GM12875 (cell line): ENCODE measurements around the gene ZNF576.

Experiments
- H3K4me3 ChIP-seq: one replicate; pipeline ENCODE4 v1.5.1; 2011; ENCODE audit warnings: low read depth, low read length, control low read depth
- TF ChIP-seq, protein P1 (sequence below): IDR thresholded peaks from 2 replicates; pipeline ENCODE4 v1.5.1; 2011; ENCODE audit warnings: low read depth, mild to moderate bottlenecking, control low read depth, inconsistent platforms, low read length, moderate library complexity, borderline replicate concordance; ENCODE audit not compliant: insufficient read depth

Gene ZNF576

DNA sequence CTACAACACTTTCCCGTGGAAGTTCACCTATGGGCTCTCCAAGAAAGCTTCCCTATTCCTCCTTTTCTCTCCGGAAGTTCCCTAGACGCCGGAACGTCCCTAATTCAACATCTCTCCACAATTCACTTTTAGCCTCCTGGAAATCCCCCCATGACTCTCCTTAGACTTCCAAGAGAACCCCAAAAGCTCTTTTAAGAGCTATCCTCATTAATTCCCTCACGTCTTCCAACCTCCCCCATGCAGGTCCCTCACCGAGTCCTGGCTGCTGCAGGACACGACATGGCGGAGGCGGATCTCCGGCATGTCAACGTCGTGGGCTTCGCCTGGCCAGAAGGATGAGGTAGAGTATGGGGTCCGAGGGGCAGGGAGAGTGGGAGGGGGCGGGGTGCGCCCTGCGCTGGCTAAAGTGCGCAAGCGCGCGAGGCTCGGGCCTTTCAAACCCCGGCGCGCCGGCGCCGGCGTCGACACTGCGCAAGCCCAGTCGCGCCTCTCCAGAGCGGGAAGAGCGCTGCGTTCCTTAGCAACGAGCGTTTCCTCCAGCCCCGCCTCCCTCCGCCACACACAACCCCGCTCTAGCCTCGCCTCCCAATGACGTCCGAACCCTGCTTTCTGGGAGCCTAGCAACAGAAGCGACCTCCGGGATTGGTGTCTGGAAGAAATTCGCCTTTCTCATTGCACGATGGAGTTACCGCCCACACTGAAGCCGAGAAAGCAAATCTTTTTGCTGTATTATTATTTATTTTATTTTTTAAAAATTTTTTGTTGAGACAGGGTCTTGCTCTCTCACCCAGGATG, 21.0 kb upstream of the ZNF576 start, which contains the start of the genes PINLYP and XRCC1:
TSS of gene PINLYP (plus strand) at position 646 of the 795 bp plus-strand sequence. CDS start 1,391 bp downstream, outside the sequence.
TSS of gene XRCC1 (minus strand) at position 372 of the 795 bp plus-strand sequence. CDS start at position 303, 69 bp downstream.
- TF ChIP-seq, protein P1, sequence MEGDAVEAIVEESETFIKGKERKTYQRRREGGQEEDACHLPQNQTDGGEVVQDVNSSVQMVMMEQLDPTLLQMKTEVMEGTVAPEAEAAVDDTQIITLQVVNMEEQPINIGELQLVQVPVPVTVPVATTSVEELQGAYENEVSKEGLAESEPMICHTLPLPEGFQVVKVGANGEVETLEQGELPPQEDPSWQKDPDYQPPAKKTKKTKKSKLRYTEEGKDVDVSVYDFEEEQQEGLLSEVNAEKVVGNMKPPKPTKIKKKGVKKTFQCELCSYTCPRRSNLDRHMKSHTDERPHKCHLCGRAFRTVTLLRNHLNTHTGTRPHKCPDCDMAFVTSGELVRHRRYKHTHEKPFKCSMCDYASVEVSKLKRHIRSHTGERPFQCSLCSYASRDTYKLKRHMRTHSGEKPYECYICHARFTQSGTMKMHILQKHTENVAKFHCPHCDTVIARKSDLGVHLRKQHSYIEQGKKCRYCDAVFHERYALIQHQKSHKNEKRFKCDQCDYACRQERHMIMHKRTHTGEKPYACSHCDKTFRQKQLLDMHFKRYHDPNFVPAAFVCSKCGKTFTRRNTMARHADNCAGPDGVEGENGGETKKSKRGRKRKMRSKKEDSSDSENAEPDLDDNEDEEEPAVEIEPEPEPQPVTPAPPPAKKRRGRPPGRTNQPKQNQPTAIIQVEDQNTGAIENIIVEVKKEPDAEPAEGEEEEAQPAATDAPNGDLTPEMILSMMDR: no peak
- H3K4me3 ChIP-seq: peak within 1 kb of the TSS; percentile 77

DNA sequence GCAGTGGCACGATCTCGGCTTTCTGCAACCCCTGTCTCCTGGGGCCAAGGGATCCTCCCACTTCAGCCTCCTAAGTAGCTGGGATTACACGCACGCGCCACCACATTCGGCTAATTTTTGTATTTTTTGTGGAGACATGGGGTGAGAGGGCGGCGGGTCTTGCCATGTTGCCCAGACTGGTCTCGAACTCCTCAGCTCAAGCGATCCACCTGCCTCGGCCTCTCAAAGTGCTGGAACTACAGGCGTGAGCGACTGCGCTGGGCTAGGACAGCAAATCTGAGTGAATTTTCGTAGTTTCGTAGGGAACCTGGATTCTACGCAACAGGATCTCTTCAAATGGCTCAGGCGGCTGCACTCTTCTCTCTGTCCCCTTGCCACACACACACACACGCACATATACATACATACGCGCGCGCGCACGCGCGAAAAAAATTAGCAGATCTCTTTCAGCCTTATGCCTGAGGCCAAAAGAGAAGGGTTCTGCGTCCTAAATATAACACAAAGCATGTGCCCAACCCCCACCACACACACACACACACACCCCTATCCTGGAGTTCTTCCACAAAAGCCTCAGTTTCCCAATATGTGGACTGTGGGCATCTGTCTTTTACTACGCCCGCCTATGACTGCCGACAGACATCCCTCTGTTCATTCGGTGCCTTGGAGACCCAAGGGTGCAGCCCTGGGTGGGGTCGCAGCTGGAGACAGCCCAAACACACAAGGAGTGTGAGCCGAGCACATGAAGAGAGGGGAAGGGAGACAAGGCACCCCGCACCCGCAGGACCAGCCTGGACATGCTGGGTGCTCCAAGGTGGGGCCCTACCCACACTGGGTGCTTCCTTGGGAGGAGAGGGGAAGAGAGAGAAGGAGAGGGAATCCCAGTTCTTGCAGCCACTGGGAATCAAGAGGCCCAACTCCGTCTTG, 20.2 kb upstream of the ZNF576 start:
- TF ChIP-seq, protein P1: no peak
- H3K4me3 ChIP-seq: peak overlapping the region; percentile 43

DNA sequence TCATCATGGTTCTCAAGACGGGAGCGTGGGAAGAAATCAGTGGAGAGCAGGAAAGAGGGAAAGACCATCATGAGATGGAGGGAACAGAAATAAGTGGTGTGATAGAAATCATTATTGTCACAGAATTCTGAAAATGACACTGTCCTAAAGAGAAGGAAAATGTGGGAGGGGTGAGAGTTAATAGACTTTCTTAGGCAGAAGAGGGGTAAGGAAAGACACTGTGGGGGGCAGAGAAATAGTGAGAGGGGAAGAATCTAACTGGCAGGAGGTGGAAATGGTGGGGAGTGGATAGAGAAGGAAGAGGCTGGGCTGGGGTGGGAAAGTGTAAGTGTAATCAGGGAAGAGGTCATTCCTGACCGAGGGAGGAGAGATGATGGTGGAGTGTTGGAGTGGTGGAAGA, 17.6 kb upstream of the ZNF576 start:
- TF ChIP-seq, protein P1: no peak
- no peak overlapping the region for H3K4me3 ChIP-seq

DNA sequence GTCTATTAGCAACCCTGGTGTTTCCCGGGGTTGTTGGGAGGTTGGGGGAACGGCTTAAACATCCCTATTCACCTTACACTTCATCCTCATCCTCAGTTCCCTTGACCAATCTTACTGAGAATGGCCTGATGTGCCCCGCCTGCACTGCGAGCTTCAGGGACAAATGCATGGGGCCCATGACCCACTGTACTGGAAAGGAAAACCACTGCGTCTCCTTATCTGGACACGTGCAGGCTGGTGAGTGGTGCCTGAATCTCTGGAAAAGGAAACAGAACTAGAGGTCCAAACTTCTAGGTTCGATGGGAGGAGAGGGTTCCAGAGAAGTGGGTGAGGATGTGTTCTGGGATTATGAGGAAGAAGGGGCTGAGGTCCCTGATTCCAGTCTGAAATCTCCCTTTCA, 14.9 kb upstream of the ZNF576 start:
- TF ChIP-seq, protein P1: no peak
- no peak overlapping the region for H3K4me3 ChIP-seq

DNA sequence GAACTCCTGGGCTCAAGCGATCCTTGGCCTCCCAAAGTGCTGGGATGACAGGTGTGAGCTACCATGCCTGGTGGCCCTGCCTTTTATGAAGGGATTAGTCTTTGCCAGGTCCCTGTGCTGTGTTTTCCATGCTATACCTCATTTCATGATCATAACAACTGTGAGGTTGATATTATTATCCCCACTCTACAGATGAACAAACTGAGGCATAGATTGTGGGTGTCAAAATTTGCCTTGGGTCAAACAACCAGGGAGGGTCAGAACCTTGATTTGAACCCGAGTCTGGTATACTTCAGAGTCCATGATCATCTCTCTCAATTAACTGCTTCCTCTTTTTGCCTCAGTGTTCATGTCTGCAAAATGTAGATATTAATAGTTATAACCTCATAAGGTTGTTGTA, 13.9 kb upstream of the ZNF576 start:
- TF ChIP-seq, protein P1: no peak
- no peak overlapping the region for H3K4me3 ChIP-seq

DNA sequence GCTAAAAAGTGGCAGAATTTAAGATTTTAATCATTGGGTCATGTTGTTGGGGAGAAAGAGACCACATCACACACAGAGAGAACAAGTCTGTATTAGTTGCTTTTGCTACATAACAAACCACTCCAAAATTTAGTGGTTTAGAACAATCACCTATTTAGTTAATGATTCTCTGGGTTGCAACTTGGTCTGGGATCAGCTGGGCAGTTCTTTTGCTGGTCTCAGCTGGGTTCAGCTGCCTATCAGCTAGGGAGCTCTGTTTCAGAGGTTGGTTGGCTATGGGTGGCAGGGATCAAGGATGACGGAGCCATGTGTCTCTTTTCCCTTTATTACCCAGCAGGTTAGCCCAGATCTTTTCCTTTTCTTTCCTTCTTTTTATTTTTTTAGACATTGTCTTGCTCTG, 11.9 kb upstream of the ZNF576 start:
- TF ChIP-seq, protein P1: no peak
- no peak overlapping the region for H3K4me3 ChIP-seq
